H1 (cell line): ENCODE data around the gene OR2D2. TPM values are rescaled to one million over a fixed set of nuclear protein-coding genes. Genes with fewer than 3 reads are reported as not detected.
"Not testable (repeated sequence)": the region's sequence is repeated elsewhere in the genome, so short reads cannot be mapped to it uniquely, and the experiment has no call there.

Experiments used
- CTCF ChIA-PET: fragments of 300-600 bp; sonication (Branson Sonifier 250); formaldehyde crosslinking; loops from one replicate; lab custom pipeline; 2021; ENCODE audit not compliant: partially characterized antibody; lab: Charles Lee
- POLR2A ChIA-PET: fragments of 300-600 bp; sonication (Branson Sonifier 250); formaldehyde crosslinking; loops from one replicate; lab custom pipeline; 2021; ENCODE audit warnings: inconsistent platforms; ENCODE audit not compliant: partially characterized antibody; lab: Charles Lee
- DNase-seq, 2 experiments: peaks; one replicate each; pipeline versions ENCODE4 v3.0.0 to v3.0.0-alpha.2; 2010 to 2022; ENCODE audit warnings: low spot score in 2 of 2, low read depth in 1 of 2, mixed read lengths in 1 of 2
- FAIRE-seq: peaks from 2 replicates; lab custom pipeline; 2011; peaks lifted over from hg19 to GRCh38; lab: Jason Lieb, UNC
- H2AFZ ChIP-seq: 2 replicates; pipeline ENCODE4 v1.8.1; 2012; ENCODE audit warnings: low read length, inconsistent platforms
- H2AK5ac ChIP-seq: 2 replicates; pipeline ENCODE4 v1.6.1; 2013; ENCODE audit warnings: low read depth, low read length
- H2BK120ac ChIP-seq: replicated peaks from 2 replicates; pipeline ENCODE3; 2013; ENCODE audit warnings: low read depth, low read length, inconsistent platforms
- H2BK12ac ChIP-seq: 2 replicates; pipeline ENCODE4 v1.6.1; 2013; ENCODE audit warnings: low read depth, low read length
- H2BK15ac ChIP-seq: 2 replicates; pipeline ENCODE4 v1.6.1; 2013; ENCODE audit warnings: low read length
- H2BK20ac ChIP-seq: 2 replicates; pipeline ENCODE4 v1.6.1; 2013; ENCODE audit warnings: low read length
- H2BK5ac ChIP-seq: 2 replicates; pipeline ENCODE4 v1.6.1; 2013; ENCODE audit warnings: low read depth, low read length
- H3K14ac ChIP-seq: 2 replicates; pipeline ENCODE4 v1.6.1; 2013; ENCODE audit warnings: inconsistent platforms; ENCODE audit not compliant: insufficient read length
- H3K18ac ChIP-seq: 2 replicates; pipeline ENCODE4 v1.6.1; 2013; ENCODE audit warnings: low read length; ENCODE audit errors: extremely low read depth
- H3K23ac ChIP-seq: 2 replicates; pipeline ENCODE4 v1.6.1; 2013; ENCODE audit warnings: inconsistent platforms; ENCODE audit not compliant: insufficient read length
- H3K23me2 ChIP-seq: 2 replicates; pipeline ENCODE4 v1.6.1; 2013; ENCODE audit warnings: low read depth, low read length
- H3K27ac ChIP-seq: 2 replicates; pipeline ENCODE4 v1.6.1; 2011; ENCODE audit warnings: low read depth, low read length, inconsistent platforms
- H3K27me3 ChIP-seq, 4 experiments: replicated peaks in 1 of 4; 1 replicate in 1 of 4; 2 replicates in 3 of 4; pipeline versions ENCODE4 v1.6.1 to v1.8.1; 2011 to 2013; ENCODE audit warnings: low read length in 3 of 4, mild to moderate bottlenecking in 3 of 4, inconsistent platforms in 2 of 4, mixed read lengths in 2 of 4, moderate library complexity in 1 of 4; ENCODE audit not compliant: control insufficient read depth in 3 of 4, insufficient read depth in 3 of 4; ENCODE audit errors: extremely low read depth in 1 of 4
- H3K36me3 ChIP-seq, 4 experiments: 2 replicates each; pipeline versions ENCODE4 v1.6.1 to v1.8.1; 2011 to 2013; ENCODE audit warnings: mild to moderate bottlenecking in 4 of 4, low read length in 3 of 4, moderate library complexity in 2 of 4, control low read depth in 1 of 4, inconsistent platforms in 1 of 4; ENCODE audit not compliant: insufficient read depth in 4 of 4, control insufficient read depth in 2 of 4
- H3K4ac ChIP-seq: replicated peaks from 2 replicates; pipeline ENCODE3; 2013; ENCODE audit warnings: low read length, low read depth, mixed read lengths, inconsistent platforms; ENCODE audit not compliant: insufficient read length
- H3K4me1 ChIP-seq, 4 experiments: replicated peaks in 1 of 4; 1 replicate in 1 of 4; 2 replicates in 3 of 4; pipeline versions ENCODE4 v1.6.1 to v1.8.1; 2011 to 2013; ENCODE audit warnings: low read length in 3 of 4, inconsistent platforms in 2 of 4, mixed read lengths in 1 of 4; ENCODE audit not compliant: insufficient read depth in 4 of 4, control insufficient read depth in 3 of 4
- H3K4me2 ChIP-seq, 2 experiments: 2 replicates each; pipeline versions ENCODE4 v1.6.1 to v1.8.1; 2011 to 2013; ENCODE audit warnings: low read depth in 2 of 2, low read length in 2 of 2, control low read depth in 1 of 2, inconsistent platforms in 1 of 2, mild to moderate bottlenecking in 1 of 2; ENCODE audit not compliant: insufficient read depth in 1 of 2
- H3K4me3 ChIP-seq, 4 experiments: fragments of 200-600, 300-600 bp in 1 of 4; sonication (generic), shearing (Covaris generic), sonication (Bioruptor Twin) in 1 of 4; 2 replicates each; pipeline versions ENCODE4 v1.5.1 to v1.8.1; 2011 to 2016; ENCODE audit warnings: low read length in 4 of 4, low read depth in 3 of 4, control low read depth in 2 of 4, inconsistent platforms in 2 of 4, mild to moderate bottlenecking in 2 of 4, mixed read lengths in 1 of 4, moderate library complexity in 1 of 4; ENCODE audit not compliant: insufficient read depth in 2 of 4; ENCODE audit errors: extremely low read depth in 1 of 4
- H3K56ac ChIP-seq: replicated peaks from 2 replicates; pipeline ENCODE3; 2013; ENCODE audit warnings: low read depth, mild to moderate bottlenecking, mixed read lengths, low read length, inconsistent platforms; ENCODE audit not compliant: insufficient read length
- H3K79me1 ChIP-seq: 2 replicates; pipeline ENCODE4 v1.6.1; 2013; ENCODE audit warnings: low read depth, low read length, control low read depth
- H3K79me2 ChIP-seq, 2 experiments: 2 replicates each; pipeline versions ENCODE4 v1.6.1 to v1.8.1; 2012 to 2013; ENCODE audit warnings: low read length in 2 of 2, mild to moderate bottlenecking in 2 of 2, inconsistent platforms in 1 of 2; ENCODE audit not compliant: insufficient read depth in 2 of 2, control insufficient read depth in 1 of 2
- H3K9ac ChIP-seq, 4 experiments: replicated peaks in 1 of 4; 1 replicate in 1 of 4; 2 replicates in 3 of 4; pipeline versions ENCODE4 v1.6.1 to v1.8.1; 2011 to 2013; ENCODE audit warnings: low read depth in 3 of 4, low read length in 3 of 4, control low read depth in 2 of 4, mild to moderate bottlenecking in 2 of 4, moderate library complexity in 2 of 4, inconsistent platforms in 1 of 4; ENCODE audit errors: extremely low read depth in 1 of 4
- H3K9me3 ChIP-seq, 2 experiments: 2 replicates each; pipeline versions ENCODE4 v1.6.1 to v1.8.1; 2012 to 2013; ENCODE audit warnings: mild to moderate bottlenecking in 2 of 2, moderate library complexity in 2 of 2, control low read depth in 1 of 2, inconsistent platforms in 1 of 2, low read depth in 1 of 2, low read length in 1 of 2, mixed read lengths in 1 of 2; ENCODE audit not compliant: insufficient read depth in 2 of 2
- H4K20me1 ChIP-seq, 2 experiments: replicated peaks in 1 of 2; 2 replicates each; pipeline versions ENCODE3 to v1.8.1; 2011 to 2013; ENCODE audit warnings: inconsistent platforms in 2 of 2, low read length in 2 of 2, mild to moderate bottlenecking in 1 of 2; ENCODE audit not compliant: insufficient read depth in 2 of 2, control insufficient read depth in 1 of 2
- H4K5ac ChIP-seq: 2 replicates; pipeline ENCODE4 v1.6.1; 2013; ENCODE audit warnings: low read length, low read depth, mixed read lengths, inconsistent platforms; ENCODE audit not compliant: insufficient read length
- H4K8ac ChIP-seq: 2 replicates; pipeline ENCODE4 v1.8.0; 2013; ENCODE audit warnings: mild to moderate bottlenecking, moderate library complexity, low read length, inconsistent platforms; ENCODE audit not compliant: insufficient read depth; ENCODE audit errors: extremely low read depth
- H4K91ac ChIP-seq: replicated peaks from 2 replicates; pipeline ENCODE3; 2013; ENCODE audit warnings: low read length, mixed read lengths, inconsistent platforms; ENCODE audit not compliant: insufficient read length
- WGBS, 2 experiments: shearing (Covaris generic) in 1 of 2; methylation state at CpG; one replicate each; pipeline versions ENCODE4 v1.1.6 to v1.1.7; 2013 to 2015; ENCODE audit warnings: low lambda C conversion rate in 2 of 2, mixed read lengths in 2 of 2, inconsistent platforms in 1 of 2, low coverage in 1 of 2, missing lambda C conversion rate in 1 of 2; ENCODE audit not compliant: insufficient replicate concordance in 2 of 2, insufficient coverage in 1 of 2, insufficient read length in 1 of 2; ENCODE audit errors: extremely low coverage in 1 of 2, missing lambda C conversion rate in 1 of 2; 5-methylcytosine and 5-hydroxymethylcytosine counted together
- polyA plus RNA-seq, 7 experiments: library from polyadenylated mRNA; depleted of rRNA in 3 of 7; stranded (reverse) in 5 of 7; unstranded in 2 of 7; fragments of >200 nt in 5 of 7; fragments of 200-250 nt in 2 of 7; gene quantifications; 1 replicate in 5 of 7; 2 replicates in 1 of 7; 4 replicates in 1 of 7; pipeline versions ENCODE4 v1.2.1 to v1.2.3, GENCODE V29; 2011 to 2013; ENCODE audit warnings: missing spikeins in 2 of 7, mixed read lengths in 2 of 7
- total RNA-seq: library from RNA; stranded (reverse); fragmentation: NEBNext Ultra II Directional; extraction: Animal tissue kit (Norgen Biotek cat#: 25700); gene quantifications from 2 replicates; pipeline ENCODE4 v1.2.1, GENCODE V29; 2021

Gene OR2D2
- total and polyA plus RNA-seq, 2 of the 8 experiments (the other 6 are each of a cell fraction or from before 2014, with no cell fraction given) = 0.15 TPM; not detected in 1

GRCh38 chr11:6887711-6888110 lies 4.6 kb downstream of the OR2D2 start:
- H3K79me2 ChIP-seq, H3K79me1 ChIP-seq, H3K27ac ChIP-seq, H2AK5ac ChIP-seq, H3K18ac ChIP-seq, H3K14ac ChIP-seq, FAIRE-seq, H3K23me2 ChIP-seq, H3K27me3 ChIP-seq, H3K4me3 ChIP-seq, H3K23ac ChIP-seq, H3K9ac ChIP-seq, H2AFZ ChIP-seq, H3K56ac ChIP-seq, POLR2A ChIA-PET, DNase-seq, H3K4me2 ChIP-seq, H2BK12ac ChIP-seq, H2BK20ac ChIP-seq, H3K36me3 ChIP-seq, H4K5ac ChIP-seq, H2BK15ac ChIP-seq, H4K8ac ChIP-seq, H2BK5ac ChIP-seq, H3K9me3 ChIP-seq, H4K20me1 ChIP-seq, H3K4me1 ChIP-seq, H3K4ac ChIP-seq, H4K91ac ChIP-seq, H2BK120ac ChIP-seq: not testable (repeated sequence)
- CTCF ChIA-PET = interaction anchor here (2.3 kb wide), 1 partner anchor 76 kb away, joined by 9 read pairs; no protein-coding TSS in a partner anchor
- 91% methylated on average over 5 of the region's 5 CpGs; no CpG with 5 or more reads in 1 of the 2 experiments for WGBS, 2 experiments
